Astrocyte (in vitro differentiated cells and primary cell): ENCODE measurements around the gene CNPY3.

Source experiments
- CTCF ChIP-seq: IDR thresholded peaks from 2 replicates; pipeline ENCODE4 v1.5.1; 2011; ENCODE audit warnings: low read depth, mild to moderate bottlenecking, inconsistent platforms, low read length, moderate library complexity; ENCODE audit not compliant: insufficient read depth
- EZH2 ChIP-seq: IDR thresholded peaks from 2 replicates; pipeline ENCODE4 v1.6.1; 2012; ENCODE audit warnings: mild to moderate bottlenecking, low read length, inconsistent platforms; ENCODE audit not compliant: insufficient read depth

GRCh38 chr6:42968126-42968701 lies 38.9 kb downstream of the CNPY3 start:
- TF ChIP-seq CTCF = no peak
- TF ChIP-seq EZH2 = no peak
